ENCODE results near the gene MYL7. TPM values are rescaled to one million over a fixed set of nuclear protein-coding genes. Genes with fewer than 3 reads are reported as not detected.

The MYL7 gene
- total RNA-seq, 1 donor from 2014 or later = 2,493 TPM

DNA sequence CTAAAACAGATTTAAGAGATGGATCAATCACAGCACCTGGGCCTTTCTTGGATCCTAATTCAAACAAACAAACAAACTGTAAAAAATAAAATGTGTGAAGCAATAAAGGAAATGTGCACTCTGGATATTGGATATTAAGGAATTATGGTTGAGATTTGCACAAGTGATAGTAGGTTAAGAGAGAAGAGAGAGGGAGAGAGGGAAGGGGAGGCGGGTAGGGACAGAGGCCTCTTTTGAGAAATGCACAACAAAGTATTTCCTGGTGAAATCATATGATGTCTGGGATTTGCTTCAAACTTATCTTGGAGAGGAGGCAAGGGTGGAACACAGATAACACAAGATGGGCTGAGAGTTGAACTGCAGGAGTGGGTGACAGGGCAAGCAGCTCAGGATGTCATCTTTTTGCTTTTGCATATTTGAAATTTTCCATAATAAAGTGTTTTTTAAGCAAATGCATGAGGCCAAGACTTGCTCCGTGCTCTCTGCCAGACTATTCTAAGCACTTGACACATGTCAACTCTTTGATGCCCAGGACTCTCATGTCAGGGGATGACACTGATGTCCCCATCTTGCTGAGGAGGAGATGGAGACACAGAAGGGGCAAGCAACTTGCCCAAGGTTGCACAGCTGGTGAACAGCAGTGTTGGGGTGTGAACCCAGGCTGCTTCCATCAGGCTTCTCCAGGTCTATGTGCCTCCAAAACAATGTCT is 46.1 kb downstream of the MYL7 start:
- intact Hi-C loops (cut with DNase I) = no loop called here
- no peak for DNase-seq (ENCODE audit: low spot score)

DNA sequence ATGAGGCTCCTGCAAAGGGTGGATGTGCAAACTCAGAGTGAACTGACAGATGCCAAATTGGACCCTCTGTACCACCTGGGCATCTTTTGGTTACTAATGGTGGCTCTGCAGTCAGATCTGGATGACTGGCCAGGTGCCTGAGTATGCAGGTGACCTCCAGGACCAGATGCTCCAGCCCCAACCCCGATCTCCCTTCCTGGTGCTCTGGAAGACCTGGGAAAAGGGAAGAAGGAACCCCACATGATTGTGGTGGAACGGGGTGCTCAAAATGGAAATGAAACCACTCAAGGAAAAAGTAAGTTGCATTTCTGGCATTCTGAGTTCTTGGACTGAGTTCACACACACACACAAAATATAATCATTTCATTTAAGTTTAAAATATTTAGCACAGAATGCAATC is 46.8 kb downstream of the MYL7 start:
- intact Hi-C loops (cut with DNase I) = no loop called here
- no peak for DNase-seq (ENCODE audit: low spot score)

DNA sequence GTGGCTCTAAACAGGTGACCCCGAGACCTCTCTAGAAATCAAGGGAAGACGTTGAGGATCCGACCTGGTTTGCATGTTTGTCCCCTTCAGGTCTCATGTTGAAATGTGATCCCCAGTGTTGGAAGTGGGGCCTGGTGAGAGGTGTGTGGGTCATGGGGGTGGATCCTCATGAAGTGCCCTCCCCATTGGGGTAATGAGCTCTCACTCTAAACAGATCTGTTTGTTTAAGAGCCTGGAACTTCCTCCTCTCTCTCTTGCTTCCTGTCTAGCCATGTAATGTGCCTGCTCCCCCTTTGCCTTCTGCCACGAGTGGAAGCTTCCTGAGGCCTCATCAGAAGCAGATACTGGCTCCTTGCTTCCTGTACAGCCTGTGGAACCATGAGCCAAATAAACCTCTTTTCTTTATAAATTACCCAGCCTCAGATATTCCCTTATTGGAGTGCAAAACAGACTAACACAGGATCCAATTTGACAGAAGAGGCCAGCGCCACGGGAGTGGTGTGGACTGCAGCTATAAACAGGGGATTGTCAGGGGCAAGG is 48.0 kb downstream of the MYL7 start:
- intact Hi-C loops (cut with DNase I) = no loop called here
- no peak for DNase-seq (ENCODE audit: low spot score)

Other genes starting within 250 kb of the MYL7 start
- 40.0 TPM for gene URGCP, start 234.7 kb downstream of the MYL7 start, total RNA-seq
- 34.9 TPM for gene UBE2D4, start 214.9 kb downstream of the MYL7 start, total RNA-seq
- 0.13 TPM for gene SPDYE1, start 143.4 kb downstream of the MYL7 start, total RNA-seq
- gene DBNL, start 96.6 kb downstream of the MYL7 start, total RNA-seq = 48.9 TPM
- 322 TPM for gene PGAM2, start 75.8 kb downstream of the MYL7 start, total RNA-seq
- gene POLM, start 58.8 kb downstream of the MYL7 start, total RNA-seq = 13.9 TPM
- gene AEBP1, start 37.0 kb downstream of the MYL7 start, total RNA-seq = 93.1 TPM
- 88.1 TPM for gene POLD2, start 17.8 kb downstream of the MYL7 start, total RNA-seq
- 3.7 TPM for gene GCK, start 48.1 kb upstream of the MYL7 start, total RNA-seq
- 56.1 TPM for gene YKT6, start 59.6 kb upstream of the MYL7 start, total RNA-seq
- 149 TPM for gene CAMK2B, start 184.3 kb upstream of the MYL7 start, total RNA-seq

Measured in cardiac septum (tissue), 1 donor.